ENCODE results near the gene TAS2R3. TPM values are rescaled to one million over a fixed set of nuclear protein-coding genes. Genes with fewer than 3 reads are reported as not detected.
A peak's percentile ranks its signal among the peaks of the same experiment; 100 is the strongest.

Gene TAS2R3
- polyA plus RNA-seq, 4 donors = 0.33 to 0.91 (median 0.42) TPM

DNA sequence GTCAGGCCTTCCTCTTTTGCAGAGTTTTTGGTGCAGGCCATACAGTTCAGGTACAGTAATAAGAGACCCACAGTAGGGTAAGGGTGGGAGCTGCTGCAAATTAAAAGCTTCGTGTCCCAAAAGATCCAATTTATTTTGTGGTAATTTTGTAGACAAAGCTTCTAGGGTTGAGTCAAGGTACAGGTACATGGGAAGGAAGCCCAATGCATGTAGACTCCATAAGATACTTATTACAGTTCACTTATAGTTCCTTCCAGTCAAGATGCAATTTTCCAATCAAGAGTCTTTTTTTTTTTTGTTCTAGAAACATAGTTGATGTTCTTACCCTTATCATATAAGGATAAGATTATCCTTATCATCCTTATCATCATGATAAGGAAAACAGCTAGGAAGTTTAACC lies 12.5 kb downstream of the TAS2R3 start, which contains the start of gene TAS2R4:
Gene TAS2R4, plus strand, starts transcription at position 301 of the 400 bp plus-strand sequence. CDS start 1,815 bp downstream, outside the sequence.
- DNase-seq (ENCODE audit: low read depth in 4 of 4, low spot score in 3 of 4) = no peak

DNA sequence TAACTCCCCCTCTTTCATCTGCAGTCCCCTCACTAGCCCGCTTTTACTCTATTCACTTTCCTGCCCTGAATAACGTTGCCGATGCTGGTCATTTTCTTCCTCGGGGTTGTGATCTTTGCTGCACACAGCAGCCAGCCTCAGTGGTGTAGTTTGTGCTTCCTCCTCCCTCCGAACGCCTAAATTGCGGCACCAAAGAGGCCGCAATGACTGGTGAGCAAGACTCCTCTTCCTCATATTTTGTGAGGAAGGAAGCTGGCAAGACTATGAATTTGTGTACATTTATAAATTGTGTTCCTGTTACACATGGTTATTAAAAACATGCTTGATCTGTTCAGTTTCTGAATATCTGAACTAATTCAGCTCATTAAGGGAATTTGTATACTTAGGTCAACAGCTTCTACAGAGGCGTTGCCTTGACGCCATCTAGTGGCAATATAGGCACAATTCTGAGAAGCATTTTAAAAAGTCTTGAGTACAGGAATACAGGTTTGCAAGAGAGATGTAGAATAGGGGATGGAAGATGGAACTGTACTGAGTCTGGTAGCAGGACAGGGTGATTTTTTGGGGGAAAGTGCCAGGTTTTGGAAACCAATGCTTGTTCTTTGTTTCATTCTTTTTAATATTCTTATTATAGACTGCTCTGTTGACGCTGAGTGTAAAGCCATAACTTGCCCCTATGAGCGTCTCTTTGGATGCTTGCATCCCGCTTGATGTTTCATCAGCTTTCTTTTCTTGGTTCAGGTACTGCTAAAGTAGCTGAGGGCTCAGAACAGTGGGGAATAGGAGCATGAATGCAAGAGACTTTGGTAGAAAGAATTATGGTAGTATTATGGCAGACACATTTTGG lies 22.0 kb downstream of the TAS2R3 start:
- peak; percentile 5 to 22 (median 12) for DNase-seq (ENCODE audit: low read depth in 4 of 4, low spot score in 3 of 4)

DNA sequence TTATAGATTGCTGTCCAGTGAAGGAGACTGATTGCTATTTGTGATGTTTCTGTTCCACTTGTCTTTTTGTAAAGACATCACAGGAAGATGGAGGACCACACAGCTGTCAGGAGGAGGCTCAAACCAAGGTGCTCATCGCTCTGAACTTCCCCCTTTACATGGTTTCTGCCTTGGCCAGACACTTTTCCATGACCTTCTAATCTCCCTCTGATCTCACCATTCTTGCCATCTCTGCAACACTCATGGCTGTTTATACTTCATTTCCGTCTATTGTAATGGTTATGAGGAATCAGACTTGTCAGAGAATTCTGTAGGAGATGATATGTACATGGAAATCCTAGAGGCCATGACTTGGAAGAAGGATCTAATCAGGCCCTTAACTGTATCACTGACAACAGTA lies 24.4 kb downstream of the TAS2R3 start:
- DNase-seq (ENCODE audit: low read depth in 4 of 4, low spot score in 3 of 4) = no peak

- no peak for DNase-seq (ENCODE audit: low read depth in 4 of 4, low spot score in 3 of 4)
Observed at GRCh38 chr7:141789917-141790316, 26.0 kb downstream of the TAS2R3 start, which contains the start of gene TAS2R5. Gene TAS2R5 (plus strand): TSS chr7:141790217. CDS start chr7:141790362, 145 bp downstream.

GRCh38 chr7:141792526-141792925 lies 28.6 kb downstream of the TAS2R3 start:
- DNase-seq (ENCODE audit: low read depth in 4 of 4, low spot score in 3 of 4) = no peak

Other genes starting within 250 kb of the TAS2R3 start
- gene AGK, start 212.7 kb upstream of the TAS2R3 start, polyA plus RNA-seq (ENCODE audit: insufficient read length in 4 of 4) = 10 to 100 TPM; 35.2 to 40.8 (median 39.3) TPM
- gene DENND11, start 61.9 kb upstream of the TAS2R3 start, polyA plus RNA-seq (ENCODE audit: insufficient read length in 4 of 4) = 10 to 100 TPM; 24.8 to 30.9 (median 27.7) TPM
- gene WEE2, start 55.7 kb upstream of the TAS2R3 start, polyA plus RNA-seq (ENCODE audit: insufficient read length in 4 of 4) = under 1 TPM; 0.21 to 0.43 (median 0.31) TPM
- 100 to 1,000 TPM; 126 to 157 (median 142) TPM for gene SSBP1, start 25.7 kb upstream of the TAS2R3 start, polyA plus RNA-seq (ENCODE audit: insufficient read length in 4 of 4)
- 1 to 10 TPM; 1.2 to 2.4 (median 1.4) TPM for gene TAS2R4, start 12.6 kb downstream of the TAS2R3 start, polyA plus RNA-seq (ENCODE audit: insufficient read length in 4 of 4)
- gene TAS2R5, start 26.1 kb downstream of the TAS2R3 start, polyA plus RNA-seq (ENCODE audit: insufficient read length in 4 of 4) = 1 to 10 TPM; 1.8 to 4.1 (median 2.1) TPM
- gene PRSS37, start 77.4 kb downstream of the TAS2R3 start, polyA plus RNA-seq (ENCODE audit: insufficient read length in 4 of 4) = under 1 TPM; 0.11 to 0.30 (median 0.18) TPM
- gene OR9A4, start 152.3 kb downstream of the TAS2R3 start, polyA plus RNA-seq (ENCODE audit: insufficient read length in 4 of 4) = not detected
- under 1 TPM; 0.20 to 0.55 (median 0.41) TPM for gene CLEC5A, start 182.9 kb downstream of the TAS2R3 start, polyA plus RNA-seq (ENCODE audit: insufficient read length in 4 of 4)
- gene TAS2R38, start 209.7 kb downstream of the TAS2R3 start, polyA plus RNA-seq (ENCODE audit: insufficient read length in 4 of 4) = under 1 TPM in 2 of 4 donors, not detected in 2; 0.15 to 0.23 TPM
- 10 to 100 TPM; 12.1 to 29.5 (median 16.8) TPM for gene MGAM, start 231.8 kb downstream of the TAS2R3 start, polyA plus RNA-seq (ENCODE audit: insufficient read length in 4 of 4)

All from right renal pelvis (tissue), 4 donors.